Measurements from ENCODE around the gene DIDO1. TPM values are rescaled to one million over a fixed set of nuclear protein-coding genes. Genes with fewer than 3 reads are reported as not detected.

DIDO1 gene
- total and polyA plus RNA-seq, 9 of the 15 experiments (the other 6 are each of a cell fraction or from before 2014, with no cell fraction given): 4.4 to 46.8 (median 31.2) TPM

- TF ChIP-seq REST (IDR thresholded peaks at IDR 0.05; ENCODE audit: borderline replicate concordance): peak; percentile 8; the same call in 1 of the 2 replicates
- no peak for TF ChIP-seq REST (CRISPR knock-in tag; IDR thresholded peaks at IDR 0.05; ENCODE audit: low read depth)
- TF ChIP-seq ZBTB7A (IDR thresholded peaks at IDR 0.05; ENCODE audit: borderline replicate concordance, control insufficient read depth, low read depth, low read length): peak; percentile 84
- TF ChIP-seq RAD21 (CRISPR knock-in tag; conservative IDR thresholded peaks at IDR 0.05 in 1 of 2, IDR thresholded peaks at IDR 0.05 in 1 of 2): 0 out of 4 replicates have a peak, but pooled peaks of 1 of the 2 experiments have one; percentile 13
Observed at GRCh38 chr20:62907384-62908317, 18.7 kb downstream of the DIDO1 start (continued).

All from K562 (cell line).